Epithelial cell of proximal tubule (primary cell): ENCODE results near the gene CAMK2G. TPM values are rescaled to one million over a fixed set of nuclear protein-coding genes. Genes with fewer than 3 reads are reported as not detected.

ENCODE experiments used
- DNase-seq: peaks from one replicate; pipeline ENCODE4 v3.0.0-alpha.2; 2011; ENCODE audit warnings: low read depth
- H3K4me3 ChIP-seq: 2 replicates; pipeline ENCODE4 v1.5.1; 2011; ENCODE audit warnings: low read depth, mild to moderate bottlenecking, low read length
- CTCF ChIP-seq: conservative IDR thresholded peaks from 2 replicates; pipeline ENCODE4 v1.5.1; 2012; ENCODE audit warnings: low read depth, mild to moderate bottlenecking, low read length
- total RNA-seq: library from RNA; depleted of rRNA; stranded (reverse); fragments of >200 nt; gene quantifications from 2 replicates; pipeline ENCODE4 v1.2.3, GENCODE V29; 2015

Gene CAMK2G
- total RNA-seq, 1 donor from 2014 or later = 15.2 TPM

GRCh38 chr10:73909540-73910115 lies 35.3 kb upstream of the CAMK2G start:
- DNase-seq = no peak
- no peak for TF ChIP-seq CTCF
- H3K4me3 ChIP-seq = peak overlapping the region; percentile 25

GRCh38 chr10:73908853-73909539 lies 34.6 kb upstream of the CAMK2G start:
- TF ChIP-seq CTCF = no peak
- DNase-seq = peak; percentile 99
- peak overlapping the region; percentile 25 for H3K4me3 ChIP-seq

- DNase-seq = no peak
- no peak overlapping the region for H3K4me3 ChIP-seq
- TF ChIP-seq CTCF = no peak
Measured at GRCh38 chr10:73907841-73908517, 33.6 kb upstream of the CAMK2G start.

GRCh38 chr10:73906524-73907447 lies 32.4 kb upstream of the CAMK2G start:
- H3K4me3 ChIP-seq = no peak overlapping the region
- no peak for TF ChIP-seq CTCF
- DNase-seq = peak; percentile 72

- H3K4me3 ChIP-seq = no peak overlapping the region
- DNase-seq = no peak
- TF ChIP-seq CTCF = no peak
Measured at GRCh38 chr10:73905256-73906020, 31.1 kb upstream of the CAMK2G start.

GRCh38 chr10:73902351-73902750 lies 28.0 kb upstream of the CAMK2G start:
- no peak for TF ChIP-seq CTCF
- no peak overlapping the region for H3K4me3 ChIP-seq
- no peak for DNase-seq
